H1 (cell line): ENCODE results near the gene C2orf72. TPM values are rescaled to one million over a fixed set of nuclear protein-coding genes. Genes with fewer than 3 reads are reported as not detected.

Experiments
- CTCF ChIA-PET: fragments of 300-600 bp; sonication (Branson Sonifier 250); formaldehyde crosslinking; loops from one replicate; lab custom pipeline; 2021; ENCODE audit not compliant: partially characterized antibody; lab: Charles Lee
- POLR2A ChIA-PET: fragments of 300-600 bp; sonication (Branson Sonifier 250); formaldehyde crosslinking; loops from one replicate; lab custom pipeline; 2021; ENCODE audit warnings: inconsistent platforms; ENCODE audit not compliant: partially characterized antibody; lab: Charles Lee
- DNase-seq, 2 experiments: peaks; one replicate each; pipeline versions ENCODE4 v3.0.0 to v3.0.0-alpha.2; 2010 to 2022; ENCODE audit warnings: low spot score in 2 of 2, low read depth in 1 of 2, mixed read lengths in 1 of 2
- FAIRE-seq: peaks from 2 replicates; lab custom pipeline; 2011; peaks lifted over from hg19 to GRCh38; lab: Jason Lieb, UNC
- H2AFZ ChIP-seq: 2 replicates; pipeline ENCODE4 v1.8.1; 2012; ENCODE audit warnings: low read length, inconsistent platforms
- H2AK5ac ChIP-seq: 2 replicates; pipeline ENCODE4 v1.6.1; 2013; ENCODE audit warnings: low read depth, low read length
- H2BK120ac ChIP-seq: replicated peaks from 2 replicates; pipeline ENCODE3; 2013; ENCODE audit warnings: low read depth, low read length, inconsistent platforms
- H2BK12ac ChIP-seq: 2 replicates; pipeline ENCODE4 v1.6.1; 2013; ENCODE audit warnings: low read depth, low read length
- H2BK15ac ChIP-seq: 2 replicates; pipeline ENCODE4 v1.6.1; 2013; ENCODE audit warnings: low read length
- H2BK20ac ChIP-seq: 2 replicates; pipeline ENCODE4 v1.6.1; 2013; ENCODE audit warnings: low read length
- H2BK5ac ChIP-seq: 2 replicates; pipeline ENCODE4 v1.6.1; 2013; ENCODE audit warnings: low read depth, low read length
- H3K14ac ChIP-seq: 2 replicates; pipeline ENCODE4 v1.6.1; 2013; ENCODE audit warnings: inconsistent platforms; ENCODE audit not compliant: insufficient read length
- H3K18ac ChIP-seq: 2 replicates; pipeline ENCODE4 v1.6.1; 2013; ENCODE audit warnings: low read length; ENCODE audit errors: extremely low read depth
- H3K23ac ChIP-seq: 2 replicates; pipeline ENCODE4 v1.6.1; 2013; ENCODE audit warnings: inconsistent platforms; ENCODE audit not compliant: insufficient read length
- H3K23me2 ChIP-seq: 2 replicates; pipeline ENCODE4 v1.6.1; 2013; ENCODE audit warnings: low read depth, low read length
- H3K27ac ChIP-seq: 2 replicates; pipeline ENCODE4 v1.6.1; 2011; ENCODE audit warnings: low read depth, low read length, inconsistent platforms
- H3K27me3 ChIP-seq, 4 experiments: replicated peaks in 1 of 4; 1 replicate in 1 of 4; 2 replicates in 3 of 4; pipeline versions ENCODE4 v1.6.1 to v1.8.1; 2011 to 2013; ENCODE audit warnings: low read length in 3 of 4, mild to moderate bottlenecking in 3 of 4, inconsistent platforms in 2 of 4, mixed read lengths in 2 of 4, moderate library complexity in 1 of 4; ENCODE audit not compliant: control insufficient read depth in 3 of 4, insufficient read depth in 3 of 4; ENCODE audit errors: extremely low read depth in 1 of 4
- H3K36me3 ChIP-seq, 4 experiments: 2 replicates each; pipeline versions ENCODE4 v1.6.1 to v1.8.1; 2011 to 2013; ENCODE audit warnings: mild to moderate bottlenecking in 4 of 4, low read length in 3 of 4, moderate library complexity in 2 of 4, control low read depth in 1 of 4, inconsistent platforms in 1 of 4; ENCODE audit not compliant: insufficient read depth in 4 of 4, control insufficient read depth in 2 of 4
- H3K4ac ChIP-seq: replicated peaks from 2 replicates; pipeline ENCODE3; 2013; ENCODE audit warnings: low read length, low read depth, mixed read lengths, inconsistent platforms; ENCODE audit not compliant: insufficient read length
- H3K4me1 ChIP-seq, 4 experiments: replicated peaks in 1 of 4; 1 replicate in 1 of 4; 2 replicates in 3 of 4; pipeline versions ENCODE4 v1.6.1 to v1.8.1; 2011 to 2013; ENCODE audit warnings: low read length in 3 of 4, inconsistent platforms in 2 of 4, mixed read lengths in 1 of 4; ENCODE audit not compliant: insufficient read depth in 4 of 4, control insufficient read depth in 3 of 4
- H3K4me2 ChIP-seq, 2 experiments: 2 replicates each; pipeline versions ENCODE4 v1.6.1 to v1.8.1; 2011 to 2013; ENCODE audit warnings: low read depth in 2 of 2, low read length in 2 of 2, control low read depth in 1 of 2, inconsistent platforms in 1 of 2, mild to moderate bottlenecking in 1 of 2; ENCODE audit not compliant: insufficient read depth in 1 of 2
- H3K4me3 ChIP-seq, 4 experiments: fragments of 200-600, 300-600 bp in 1 of 4; sonication (generic), shearing (Covaris generic), sonication (Bioruptor Twin) in 1 of 4; 2 replicates each; pipeline versions ENCODE4 v1.5.1 to v1.8.1; 2011 to 2016; ENCODE audit warnings: low read length in 4 of 4, low read depth in 3 of 4, control low read depth in 2 of 4, inconsistent platforms in 2 of 4, mild to moderate bottlenecking in 2 of 4, mixed read lengths in 1 of 4, moderate library complexity in 1 of 4; ENCODE audit not compliant: insufficient read depth in 2 of 4; ENCODE audit errors: extremely low read depth in 1 of 4
- H3K56ac ChIP-seq: replicated peaks from 2 replicates; pipeline ENCODE3; 2013; ENCODE audit warnings: low read depth, mild to moderate bottlenecking, mixed read lengths, low read length, inconsistent platforms; ENCODE audit not compliant: insufficient read length
- H3K79me1 ChIP-seq: 2 replicates; pipeline ENCODE4 v1.6.1; 2013; ENCODE audit warnings: low read depth, low read length, control low read depth
- H3K79me2 ChIP-seq, 2 experiments: 2 replicates each; pipeline versions ENCODE4 v1.6.1 to v1.8.1; 2012 to 2013; ENCODE audit warnings: low read length in 2 of 2, mild to moderate bottlenecking in 2 of 2, inconsistent platforms in 1 of 2; ENCODE audit not compliant: insufficient read depth in 2 of 2, control insufficient read depth in 1 of 2
- H3K9ac ChIP-seq, 4 experiments: replicated peaks in 1 of 4; 1 replicate in 1 of 4; 2 replicates in 3 of 4; pipeline versions ENCODE4 v1.6.1 to v1.8.1; 2011 to 2013; ENCODE audit warnings: low read depth in 3 of 4, low read length in 3 of 4, control low read depth in 2 of 4, mild to moderate bottlenecking in 2 of 4, moderate library complexity in 2 of 4, inconsistent platforms in 1 of 4; ENCODE audit errors: extremely low read depth in 1 of 4
- H3K9me3 ChIP-seq, 2 experiments: 2 replicates each; pipeline versions ENCODE4 v1.6.1 to v1.8.1; 2012 to 2013; ENCODE audit warnings: mild to moderate bottlenecking in 2 of 2, moderate library complexity in 2 of 2, control low read depth in 1 of 2, inconsistent platforms in 1 of 2, low read depth in 1 of 2, low read length in 1 of 2, mixed read lengths in 1 of 2; ENCODE audit not compliant: insufficient read depth in 2 of 2
- H4K20me1 ChIP-seq, 2 experiments: replicated peaks in 1 of 2; 2 replicates each; pipeline versions ENCODE3 to v1.8.1; 2011 to 2013; ENCODE audit warnings: inconsistent platforms in 2 of 2, low read length in 2 of 2, mild to moderate bottlenecking in 1 of 2; ENCODE audit not compliant: insufficient read depth in 2 of 2, control insufficient read depth in 1 of 2
- H4K5ac ChIP-seq: 2 replicates; pipeline ENCODE4 v1.6.1; 2013; ENCODE audit warnings: low read length, low read depth, mixed read lengths, inconsistent platforms; ENCODE audit not compliant: insufficient read length
- H4K8ac ChIP-seq: 2 replicates; pipeline ENCODE4 v1.8.0; 2013; ENCODE audit warnings: mild to moderate bottlenecking, moderate library complexity, low read length, inconsistent platforms; ENCODE audit not compliant: insufficient read depth; ENCODE audit errors: extremely low read depth
- H4K91ac ChIP-seq: replicated peaks from 2 replicates; pipeline ENCODE3; 2013; ENCODE audit warnings: low read length, mixed read lengths, inconsistent platforms; ENCODE audit not compliant: insufficient read length
- POU5F1 ChIP-seq: IDR thresholded peaks from 2 replicates; pipeline ENCODE4 v1.6.1; 2011; ENCODE audit warnings: low read depth, mild to moderate bottlenecking, low read length, moderate library complexity
- WGBS, 2 experiments: shearing (Covaris generic) in 1 of 2; methylation state at CpG; one replicate each; pipeline versions ENCODE4 v1.1.6 to v1.1.7; 2013 to 2015; ENCODE audit warnings: low lambda C conversion rate in 2 of 2, mixed read lengths in 2 of 2, inconsistent platforms in 1 of 2, low coverage in 1 of 2, missing lambda C conversion rate in 1 of 2; ENCODE audit not compliant: insufficient replicate concordance in 2 of 2, insufficient coverage in 1 of 2, insufficient read length in 1 of 2; ENCODE audit errors: extremely low coverage in 1 of 2, missing lambda C conversion rate in 1 of 2; 5-methylcytosine and 5-hydroxymethylcytosine counted together
- polyA plus RNA-seq, 7 experiments: library from polyadenylated mRNA; depleted of rRNA in 3 of 7; stranded (reverse) in 5 of 7; unstranded in 2 of 7; fragments of >200 nt in 5 of 7; fragments of 200-250 nt in 2 of 7; gene quantifications; 1 replicate in 5 of 7; 2 replicates in 1 of 7; 4 replicates in 1 of 7; pipeline versions ENCODE4 v1.2.1 to v1.2.3, GENCODE V29; 2011 to 2013; ENCODE audit warnings: missing spikeins in 2 of 7, mixed read lengths in 2 of 7
- total RNA-seq: library from RNA; stranded (reverse); fragmentation: NEBNext Ultra II Directional; extraction: Animal tissue kit (Norgen Biotek cat#: 25700); gene quantifications from 2 replicates; pipeline ENCODE4 v1.2.1, GENCODE V29; 2021

C2orf72 gene
- total and polyA plus RNA-seq, 2 of the 8 experiments (the other 6 are each of a cell fraction or from before 2014, with no cell fraction given): 1.1 to 1.7 TPM

DNA sequence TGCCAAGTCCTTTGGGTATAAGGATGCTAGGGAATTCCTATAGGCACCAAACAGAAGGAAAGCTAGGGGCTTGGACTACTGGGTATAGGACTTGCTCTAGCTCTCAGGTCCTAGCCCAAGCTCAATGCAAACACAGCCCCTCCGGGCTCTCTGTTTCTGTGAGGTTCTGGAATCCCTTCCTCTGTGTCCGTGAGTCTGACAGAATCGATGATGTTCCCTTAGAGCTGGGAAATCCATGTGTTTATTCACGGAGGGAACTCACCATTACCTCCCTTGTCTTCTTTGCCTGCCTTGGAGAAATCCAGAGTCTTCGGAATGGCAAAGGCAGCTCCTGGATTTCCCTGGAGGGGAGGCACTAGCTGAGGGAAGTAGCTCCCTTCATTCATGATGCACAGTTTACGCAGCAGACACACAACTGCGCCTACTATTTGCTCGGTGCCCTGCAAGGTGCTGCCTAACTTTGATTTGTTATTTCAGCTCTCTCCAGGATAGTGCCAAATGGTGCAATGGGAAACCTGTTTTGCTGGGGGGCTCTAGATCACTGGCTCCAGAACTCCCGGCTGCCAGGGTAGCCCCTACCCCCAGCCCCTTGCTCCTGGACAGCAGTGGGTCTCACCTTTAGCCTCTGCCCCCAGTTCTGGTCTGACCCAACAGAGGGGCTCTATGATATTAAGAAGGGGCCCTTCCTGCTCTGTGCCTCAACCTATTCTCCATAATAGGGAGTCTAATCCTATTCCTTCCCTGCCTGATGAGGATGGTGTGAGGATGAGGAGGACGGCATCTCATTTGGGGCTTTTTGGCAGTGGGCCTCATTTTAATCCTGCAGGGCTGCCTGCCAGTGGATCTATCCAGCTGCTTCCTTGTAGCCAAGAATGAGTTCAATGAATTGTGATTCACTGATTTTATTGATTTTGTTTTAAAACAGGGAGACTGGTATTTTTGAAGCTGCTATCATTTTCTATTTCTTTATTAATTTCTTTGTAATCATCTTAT, 10.9 kb downstream of the C2orf72 start:
- H2BK15ac ChIP-seq: no peak overlapping the region
- no peak overlapping the region for H3K14ac ChIP-seq
- no peak overlapping the region for H3K4me3 ChIP-seq
- H3K79me1 ChIP-seq: no peaks in the 10 kb centered on the region
- no peak overlapping the region for H3K4me2 ChIP-seq
- no peak overlapping the region for H2BK12ac ChIP-seq
- H4K8ac ChIP-seq: no peak overlapping the region
- no peak overlapping the region for H3K18ac ChIP-seq
- H2BK5ac ChIP-seq: no peak overlapping the region
- H4K20me1 ChIP-seq: no peaks in the 10 kb centered on the region
- H3K27me3 ChIP-seq: peaks cover 0 to 25% (median 12%) of the 10 kb centered on the region in 4 experiments; a peak in 5 of 7 replicates
- H2BK120ac ChIP-seq: no peak overlapping the region
- WGBS, 2 experiments: 80% methylated on average over 10 of the region's 10 CpGs; no CpG with 5 or more reads in 1 of the 2 experiments
- DNase-seq (no peak), FAIRE-seq (no peak)
- no peaks in the 10 kb centered on the region for H3K9me3 ChIP-seq
- H3K56ac ChIP-seq: no peak overlapping the region
- H3K23me2 ChIP-seq: peaks cover 5% of the 10 kb centered on the region; the same call in 1 of the 2 replicates
- H2AFZ ChIP-seq: no peak overlapping the region
- no peak overlapping the region for H2BK20ac ChIP-seq
- H2AK5ac ChIP-seq: no peak overlapping the region
- ChIA-PET POLR2A (interaction anchor here (1.0 kb wide), 1 partner anchor 20 kb away, joined by 3 read pairs; no protein-coding TSS in a partner anchor), CTCF (interaction anchor here (0.6 to 1.8 kb wide), 8 partner anchors 9 to 1997 kb away, joined by 3 to 5 read pairs (median 4); partner anchors contain the start of gene PSMD1)
- H3K23ac ChIP-seq: no peak overlapping the region
- no peaks in the 10 kb centered on the region for H3K79me2 ChIP-seq
- H3K4ac ChIP-seq: no peak overlapping the region
- no peak overlapping the region for H3K9ac ChIP-seq
- H3K36me3 ChIP-seq: no peaks in the 10 kb centered on the region
- no peak overlapping the region for H4K91ac ChIP-seq
- H3K4me1 ChIP-seq: peaks cover 3 to 5% (median 4%) of the 10 kb centered on the region in 4 experiments; a peak in 5 of 7 replicates
- H3K27ac ChIP-seq: no peak overlapping the region
- no peak overlapping the region for H4K5ac ChIP-seq
- no peak for TF ChIP-seq POU5F1
